GM18505 (cell line): ENCODE results near the gene CACNA1H.
"Not testable (repeated sequence)": the region's sequence is repeated elsewhere in the genome, so short reads cannot be mapped to it uniquely, and the experiment has no call there.

ENCODE experiments used
- ATAC-seq: cut with Tn5 transposase; IDR thresholded peaks from one replicate; pipeline ENCODE4 v1.9.1; 2021; ENCODE audit not compliant: unreplicated experiment
- POLR2A ChIP-seq: IDR thresholded peaks from 4 replicates; pipeline ENCODE4 v1.6.1; 2011; ENCODE audit warnings: borderline replicate concordance; ENCODE audit not compliant: insufficient read depth, insufficient read length; ENCODE audit errors: extremely low read depth

CACNA1H gene

GRCh38 chr16:1237990-1238389 lies 85.1 kb downstream of the CACNA1H start:
- no peak for TF ChIP-seq POLR2A
- no peak for ATAC-seq

DNA sequence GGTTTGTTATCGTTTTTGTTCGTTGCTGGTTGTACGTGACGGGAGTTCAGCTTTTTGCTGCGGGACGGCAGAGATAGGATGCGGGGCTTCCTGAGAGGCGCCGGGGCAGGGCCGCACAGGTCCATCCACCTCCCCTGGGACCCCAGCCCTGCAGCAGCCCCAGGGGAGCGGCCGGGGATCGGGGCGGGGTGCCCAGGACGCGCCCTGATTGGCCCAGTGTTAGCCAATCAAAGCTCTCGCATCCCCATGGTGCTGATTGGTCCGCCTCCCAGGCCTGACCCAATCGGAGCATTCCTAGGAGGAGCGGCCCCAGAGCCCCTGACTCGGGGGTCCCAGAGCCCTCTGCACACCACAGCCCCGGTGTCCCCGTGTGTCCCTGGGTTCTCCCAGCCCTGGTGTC lies 86.0 kb downstream of the CACNA1H start:
- not testable (repeated sequence) for ATAC-seq

GRCh38 chr16:1239575-1239974 lies 86.7 kb downstream of the CACNA1H start:
- not testable (repeated sequence) for ATAC-seq

DNA sequence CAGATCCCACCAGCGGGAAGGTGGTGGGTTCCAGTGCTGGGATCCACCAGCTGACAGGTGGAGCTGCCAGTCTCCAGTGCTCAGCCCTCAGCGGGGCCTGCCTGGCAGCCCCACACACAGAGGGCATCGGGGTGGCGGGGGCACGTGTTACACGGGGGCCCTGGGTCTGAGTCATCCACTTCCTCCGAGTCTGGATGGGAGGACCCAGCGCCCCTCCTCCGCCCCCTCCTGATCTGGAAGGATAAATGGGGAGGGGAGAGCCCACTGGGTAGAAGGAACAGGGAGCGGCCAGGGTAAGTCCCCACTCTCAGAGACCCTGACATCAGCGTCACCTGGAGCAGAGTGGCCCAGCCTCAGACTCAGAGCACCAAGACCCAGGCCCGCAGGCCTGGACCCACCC lies 87.5 kb downstream of the CACNA1H start, which contains the start of gene TPSAB1:
Gene TPSAB1, plus strand, starts transcription at position 270 of the 400 bp plus-strand sequence. CDS start 234 bp downstream, outside the sequence.
- ATAC-seq = not testable (repeated sequence)

- ATAC-seq = not testable (repeated sequence)
Measured at GRCh38 chr16:1241081-1241480, 88.2 kb downstream of the CACNA1H start.

DNA sequence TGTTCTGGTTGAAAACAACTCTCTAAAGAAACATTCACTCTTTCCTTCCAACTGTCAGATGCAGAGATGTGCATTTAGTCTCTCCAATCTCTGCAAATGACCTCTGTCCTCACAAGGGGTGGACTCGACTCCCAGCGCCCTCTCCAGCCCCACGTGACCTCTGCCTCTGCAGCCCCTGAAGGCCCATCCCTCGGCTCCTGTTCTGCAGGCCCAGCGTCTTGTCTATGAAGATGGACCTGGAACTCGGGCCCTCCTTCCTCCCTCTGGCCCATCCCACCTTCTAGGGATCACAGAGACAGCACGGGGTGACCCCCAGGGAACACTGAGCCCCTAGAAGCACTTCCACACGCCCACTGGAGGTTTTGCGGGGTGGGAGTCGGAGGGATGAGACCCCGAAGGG lies 90.5 kb downstream of the CACNA1H start:
- not testable (repeated sequence) for ATAC-seq

- ATAC-seq = not testable (repeated sequence)
Measured at GRCh38 chr16:1243907-1244850, 91.3 kb downstream of the CACNA1H start.

- TF ChIP-seq POLR2A = no peak
- no peak for ATAC-seq
Measured at GRCh38 chr16:1244881-1245280, 92.0 kb downstream of the CACNA1H start.

DNA sequence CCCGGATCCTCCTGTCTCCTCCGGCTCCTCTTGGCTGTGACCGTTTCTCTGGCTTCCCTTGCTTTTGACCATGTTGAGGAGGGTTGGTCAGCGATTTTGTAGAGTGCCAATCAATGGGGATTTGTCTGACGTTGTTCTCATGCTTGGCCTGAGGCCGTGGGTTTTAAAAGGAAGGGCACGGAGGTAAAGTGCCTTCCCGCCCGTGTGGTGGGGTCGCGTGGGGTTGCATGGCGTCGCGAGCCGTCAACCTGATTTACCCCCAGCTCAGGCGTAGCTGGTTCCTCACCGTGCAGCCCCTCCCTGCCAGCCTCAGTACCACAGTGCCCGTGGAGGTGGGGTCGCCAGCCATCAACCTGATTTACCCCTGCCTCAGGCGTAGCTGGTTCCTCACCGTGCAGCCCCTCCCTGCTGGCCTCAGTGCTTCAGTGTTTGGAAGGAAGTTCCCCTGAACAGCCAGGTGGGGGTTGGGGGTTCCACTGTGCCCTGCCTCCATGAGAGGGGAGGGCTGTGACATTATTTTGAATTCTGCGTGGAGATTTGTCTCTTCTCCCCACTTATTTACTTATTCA lies 92.6 kb downstream of the CACNA1H start:
- ATAC-seq = no peak
- TF ChIP-seq POLR2A = no peak

DNA sequence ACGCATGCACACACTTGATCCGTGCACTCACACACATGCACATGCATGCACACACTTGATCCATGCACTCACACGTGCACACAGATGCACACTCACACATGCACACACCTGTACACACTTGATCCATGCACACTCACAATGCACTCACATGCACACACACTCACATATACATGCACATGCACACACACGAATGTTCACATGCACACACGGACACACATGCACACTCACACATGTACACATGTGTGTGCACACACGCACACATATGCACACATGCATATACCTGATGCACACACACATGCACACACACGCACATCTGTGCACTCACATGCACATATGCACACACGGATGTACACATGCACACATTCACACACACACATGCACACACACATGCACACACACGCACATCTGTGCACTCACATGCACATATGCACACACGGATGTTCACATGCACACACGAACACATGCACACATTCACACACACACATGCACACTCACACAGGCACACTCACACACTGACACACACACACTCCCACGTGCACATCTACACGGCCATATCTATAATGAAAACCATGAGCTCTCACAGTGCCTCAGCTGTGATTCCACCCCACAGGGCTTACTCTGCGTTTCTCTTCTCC lies 95.1 kb downstream of the CACNA1H start:
- ATAC-seq = not testable (repeated sequence)

- ATAC-seq = not testable (repeated sequence)
Measured at GRCh38 chr16:1249031-1249755, 96.3 kb downstream of the CACNA1H start.

- not testable (repeated sequence) for ATAC-seq
Measured at GRCh38 chr16:1253701-1254364, 100.9 kb downstream of the CACNA1H start.

DNA sequence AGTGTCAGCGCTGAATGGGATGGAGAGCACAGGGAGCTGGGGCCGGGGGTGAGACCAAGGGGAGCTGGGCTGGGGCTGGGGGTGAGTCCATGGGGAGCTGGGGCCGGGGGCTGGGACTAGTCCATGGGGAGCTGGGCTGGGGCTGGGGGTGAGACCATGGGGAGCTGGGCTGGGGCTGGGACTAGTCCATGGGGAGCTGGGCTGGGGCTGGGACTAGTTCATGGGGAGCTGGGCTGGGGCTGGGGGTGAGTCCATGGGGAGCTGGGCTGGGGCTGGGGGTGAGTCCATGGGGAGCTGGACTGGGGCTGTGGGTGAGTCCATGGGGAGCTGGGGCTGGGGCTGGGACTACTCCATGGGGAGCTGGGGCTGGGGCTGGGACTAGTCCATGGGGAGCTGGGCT lies 101.9 kb downstream of the CACNA1H start:
- ATAC-seq = not testable (repeated sequence)

- not testable (repeated sequence) for ATAC-seq
Measured at GRCh38 chr16:1255276-1256122, 102.6 kb downstream of the CACNA1H start, which contains the start of gene TPSD1. Gene TPSD1, plus strand, starts transcription at chr16:1256069. Its CDS starts 212 bp downstream, at chr16:1256281.

- ATAC-seq = not testable (repeated sequence)
Measured at GRCh38 chr16:1256296-1256873, 103.5 kb downstream of the CACNA1H start.
